WTC11 (cell line): ENCODE measurements around the gene SMIM3.

ENCODE experiments used
- AFF4 ChIP-seq: sonication (generic); formaldehyde crosslinking; IDR thresholded peaks from 2 replicates; pipeline ENCODE4 v1.8.1; 2023; ENCODE audit warnings: mild to moderate bottlenecking, missing genetic modification reagents, borderline replicate concordance
- ATF3 ChIP-seq: sonication (generic); formaldehyde crosslinking; conservative IDR thresholded peaks from 2 replicates; pipeline ENCODE4 v1.8.1; 2022; ENCODE audit warnings: mild to moderate bottlenecking, missing genetic modification reagents
- CREB1 ChIP-seq: sonication (generic); formaldehyde crosslinking; IDR thresholded peaks from 2 replicates; pipeline ENCODE4 v1.8.0; 2023; ENCODE audit warnings: mild to moderate bottlenecking, missing genetic modification reagents
- CREM ChIP-seq: sonication (generic); formaldehyde crosslinking; IDR thresholded peaks from 2 replicates; pipeline ENCODE4 v1.8.1; 2022; ENCODE audit warnings: mild to moderate bottlenecking, missing genetic modification reagents, moderate library complexity
- CTCF ChIP-seq: fragments of 200-600 bp; IDR thresholded peaks from 2 replicates; pipeline ENCODE4 v1.8.0; 2022; ENCODE audit warnings: antibody characterized with exemption
- ELF4 ChIP-seq: sonication (generic); formaldehyde crosslinking; IDR thresholded peaks from 2 replicates; pipeline ENCODE4 v1.8.1; 2022; ENCODE audit warnings: low read depth, mild to moderate bottlenecking, moderate library complexity, missing genetic modification reagents
- EMX1 ChIP-seq: fragments of 250-450 bp; sonication (Bioruptor Pico); IDR thresholded peaks from 2 replicates; pipeline ENCODE4 v1.8.0; 2021; ENCODE audit warnings: mild to moderate bottlenecking
- FOXJ3 ChIP-seq: sonication (generic); formaldehyde crosslinking; IDR thresholded peaks from 2 replicates; pipeline ENCODE4 v1.9.0; 2021; ENCODE audit warnings: missing genetic modification reagents, mild to moderate bottlenecking, borderline replicate concordance
- FOXP4 ChIP-seq: sonication (generic); formaldehyde crosslinking; IDR thresholded peaks from 2 replicates; pipeline ENCODE4 v1.8.0; 2022; ENCODE audit warnings: mild to moderate bottlenecking, missing genetic modification reagents
- GABPB1 ChIP-seq: sonication (generic); formaldehyde crosslinking; IDR thresholded peaks from 2 replicates; pipeline ENCODE4 v1.8.1; 2023; ENCODE audit warnings: mild to moderate bottlenecking, missing genetic modification reagents
- JUN ChIP-seq: sonication (generic); formaldehyde crosslinking; IDR thresholded peaks from 2 replicates; pipeline ENCODE4 v1.8.0; 2023; ENCODE audit warnings: mild to moderate bottlenecking, missing genetic modification reagents
- MAX ChIP-seq: sonication (generic); formaldehyde crosslinking; IDR thresholded peaks from 2 replicates; pipeline ENCODE4 v1.8.0; 2022; ENCODE audit warnings: mild to moderate bottlenecking, missing genetic modification reagents
- NFYB ChIP-seq: sonication (generic); formaldehyde crosslinking; conservative IDR thresholded peaks from 2 replicates; pipeline ENCODE4 v1.8.0; 2022; ENCODE audit warnings: low read depth, missing genetic modification reagents

- TF ChIP-seq NFYB (CRISPR knock-in tag), result no peak
- TF ChIP-seq GABPB1, result no peak
- no peak for TF ChIP-seq FOXP4 (CRISPR knock-in tag)
- TF ChIP-seq CTCF, result no peak
- no peak for TF ChIP-seq EMX1
- TF ChIP-seq MAX, result no peak
- no peak for TF ChIP-seq ATF3
- no peak for TF ChIP-seq FOXJ3 (CRISPR knock-in tag)
- no peak for TF ChIP-seq CREB1
- TF ChIP-seq ELF4 (CRISPR knock-in tag), result no peak
- no peak for TF ChIP-seq CREM (CRISPR knock-in tag)
- no peak for TF ChIP-seq AFF4 (CRISPR knock-in tag)
- TF ChIP-seq JUN (CRISPR knock-in tag), result no peak
Measured at GRCh38 chr5:150751096-150751891, 27.3 kb upstream of the SMIM3 start.
